Esophagus squamous epithelium (tissue), 5 donors: ENCODE data around the gene SPRED3. TPM values are rescaled to one million over a fixed set of nuclear protein-coding genes. Genes with fewer than 3 reads are reported as not detected.
"Not testable (repeated sequence)": the region's sequence is repeated elsewhere in the genome, so short reads cannot be mapped to it uniquely, and the experiment has no call there.

Experiments
- DNase-seq: peaks from one replicate; lab custom pipeline; 2025; lab: John Stamatoyannopoulos, UW
- H3K27ac ChIP-seq, 4 donors: fragments of 200-600 bp; sonication (generic); one replicate each; pipeline ENCODE4 v1.5.1; 2016 to 2019; ENCODE audit warnings: mild to moderate bottlenecking in 1 of 4
- H3K27me3 ChIP-seq, 4 donors: fragments of 200-600 bp; sonication (generic); 1 replicate in 3 of 4; 2 replicates in 1 of 4; pipeline versions ENCODE4 v1.5.1 to v1.6.0; 2017 to 2021; ENCODE audit warnings: antibody characterized with exemption in 1 of 4
- H3K36me3 ChIP-seq, 3 donors: fragments of 200-600 bp; sonication (generic); one replicate each; pipeline ENCODE4 v1.5.1; 2016 to 2019
- H3K4me1 ChIP-seq, 3 donors: fragments of 200-600 bp; sonication (generic); one replicate each; pipeline ENCODE4 v1.5.1; 2017 to 2019
- H3K4me3 ChIP-seq, 4 donors: fragments of 200-600 bp; sonication (generic); 1 replicate in 3 of 4; 2 replicates in 1 of 4; pipeline ENCODE4 v1.5.1; 2016 to 2019; ENCODE audit warnings: mild to moderate bottlenecking in 2 of 4, moderate library complexity in 1 of 4
- H3K9me3 ChIP-seq, 3 donors: fragments of 200-600 bp; sonication (generic); one replicate each; pipeline ENCODE4 v1.5.1; 2016 to 2019
- CTCF ChIP-seq, 6 experiments: fragments of 450-650 bp in 4 of 6; fragments of 200-600 bp in 2 of 6; sonication (generic) in 2 of 6; IDR thresholded peaks; one replicate each; pipeline ENCODE4 v1.5.1; 2016 to 2019; ENCODE audit warnings: antibody characterized with exemption in 6 of 6, mild to moderate bottlenecking in 4 of 6, moderate library complexity in 4 of 6
- POLR2A ChIP-seq, 4 donors: fragments of 450-650 bp; IDR thresholded peaks; one replicate each; pipeline ENCODE4 v1.6.1; 2017; ENCODE audit warnings: antibody characterized with exemption in 4 of 4, mild to moderate bottlenecking in 4 of 4, moderate library complexity in 3 of 4
- WGBS, 2 donors: methylation state at CpG; one replicate each; pipeline ENCODE4 v1.1.5; 2018; 5-methylcytosine and 5-hydroxymethylcytosine counted together
- intact Hi-C: fragments of 100-400 bp; cut with DNase I; formaldehyde crosslinking; loops from one replicate; pipeline ENCODE4 v1.15.0; 2022
- total RNA-seq, 4 donors: library from RNA; depleted of rRNA; stranded (reverse); fragments of >200 nt; gene quantifications; one replicate each; pipeline ENCODE4 v1.1.0, GENCODE V29; 2016
- donor health status: DM: yes; HTN: yes; CAD: no.

SPRED3 gene
- total RNA-seq, 4 donors from 2014 or later, result 0.15 to 0.38 (median 0.35) TPM; not detected in 1

GRCh38 chr19:38424272-38424671, 35.8 kb downstream of the SPRED3 start:
- no peak overlapping the region for H3K4me3 ChIP-seq
- H3K27ac ChIP-seq, result no peak overlapping the region
- TF ChIP-seq CTCF (IDR thresholded peaks at IDR 0.05) (no peak), POLR2A (IDR thresholded peaks at IDR 0.05) (no peak)
- no peaks in the 10 kb centered on the region for H3K36me3 ChIP-seq
- no peaks in the 10 kb centered on the region for H3K4me1 ChIP-seq
- 63 to 76% methylated on average over 2 to 3 of the region's 5 CpGs for WGBS, 2 donors
- H3K27me3 ChIP-seq, result peaks cover 0 to 60% (median 0%) of the 10 kb centered on the region in 4 donors
- no peaks in the 10 kb centered on the region for H3K9me3 ChIP-seq
- intact Hi-C loops, result no loop called here
- DNase-seq, result no peak

- no peak for TF ChIP-seq CTCF (IDR thresholded peaks at IDR 0.05)
- TF ChIP-seq POLR2A (IDR thresholded peaks at IDR 0.05), result no peak
- intact Hi-C loops, result no loop called here
- Histone ChIP-seq H3K36me3 (no peaks in the 10 kb centered on the region), H3K4me3 (peak overlapping the region in 3 of 4 donors; percentile 21 to 54 (median 28)), H3K4me1 (no peaks in the 10 kb centered on the region), H3K27ac (peak overlapping the region in 2 of 4 donors; percentile 1 to 5), H3K9me3 (no peaks in the 10 kb centered on the region), H3K27me3 (peaks cover 0 to 51% (median 0%) of the 10 kb centered on the region in 4 donors)
- DNase-seq, result no peak
- 79 to 85% methylated on average over 3 of the region's 7 CpGs for WGBS, 2 donors
Measured at GRCh38 chr19:38425222-38425809, 36.8 kb downstream of the SPRED3 start.

GRCh38 chr19:38425810-38426466, 37.4 kb downstream of the SPRED3 start, which contains the start of gene RASGRP4:
RASGRP4 (minus strand) TSS chr19:38426219; CDS start chr19:38426091, 128 bp downstream.
- no peaks in the 10 kb centered on the region for H3K9me3 ChIP-seq
- peak within 1 kb of the TSS in 2 of 4 donors; percentile 1 to 5 for H3K27ac ChIP-seq
- DNase-seq, result no peak
- intact Hi-C loops, result no loop called here
- H3K27me3 ChIP-seq, result peaks cover 0 to 45% (median 0%) of the 10 kb centered on the region in 4 donors
- TF ChIP-seq POLR2A (IDR thresholded peaks at IDR 0.05) (no peak), CTCF (IDR thresholded peaks at IDR 0.05) (no peak)
- H3K36me3 ChIP-seq, result no peaks in the 10 kb centered on the region
- H3K4me1 ChIP-seq, result no peaks in the 10 kb centered on the region
- H3K4me3 ChIP-seq, result peak within 1 kb of the TSS in 3 of 4 donors; percentile 21 to 54 (median 28)
- 24 to 39% methylated on average over 11 of the region's 20 CpGs for WGBS, 2 donors

- H3K4me3 ChIP-seq, DNase-seq, H3K36me3 ChIP-seq, H3K4me1 ChIP-seq, H3K9me3 ChIP-seq, intact Hi-C loops, H3K27ac ChIP-seq: not testable (repeated sequence)
- peaks cover 0 to 40% (median 0%) of the 10 kb centered on the region in 4 donors for H3K27me3 ChIP-seq
- 45 to 54% methylated on average over 16 to 17 of the region's 17 CpGs for WGBS, 2 donors
Measured at GRCh38 chr19:38427035-38427677, 38.7 kb downstream of the SPRED3 start.

- H3K4me3 ChIP-seq, result no peak overlapping the region
- H3K4me1 ChIP-seq, result peaks cover 0 to 8% (median 6%) of the 10 kb centered on the region in 3 donors
- H3K36me3 ChIP-seq, result no peaks in the 10 kb centered on the region
- TF ChIP-seq POLR2A (IDR thresholded peaks at IDR 0.05), result no peak
- TF ChIP-seq CTCF (IDR thresholded peaks at IDR 0.05), result no peak
- no peak for DNase-seq
- peaks cover 0 to 43% (median 0%) of the 10 kb centered on the region in 4 donors for H3K27me3 ChIP-seq
- H3K9me3 ChIP-seq, result no peaks in the 10 kb centered on the region
- H3K27ac ChIP-seq, result no peak overlapping the region
- WGBS, 2 donors, result 55 to 56% methylated on average over 14 of the region's 14 CpGs
- intact Hi-C loops, result no loop called here
Measured at GRCh38 chr19:38429055-38429810, 40.7 kb downstream of the SPRED3 start.
